HG03159 (cell line): ENCODE results near the gene CCR2.
"Not testable (repeated sequence)": the region's sequence is repeated elsewhere in the genome, so short reads cannot be mapped to it uniquely, and the experiment has no call there.

ENCODE experiments used
- ATAC-seq: cut with Tn5 transposase; IDR thresholded peaks from one replicate; pipeline ENCODE4 v1.9.1; 2021; ENCODE audit warnings: mild to moderate bottlenecking, moderate library complexity; ENCODE audit not compliant: unreplicated experiment

Gene CCR2

GRCh38 chr3:46375814-46376213 is 21.9 kb downstream of the CCR2 start:
- ATAC-seq, result no peak

GRCh38 chr3:46378426-46378942 is 24.6 kb downstream of the CCR2 start:
- no peak for ATAC-seq

GRCh38 chr3:46380471-46381221 is 26.7 kb downstream of the CCR2 start:
- no peak for ATAC-seq

GRCh38 chr3:46381625-46382024 is 27.7 kb downstream of the CCR2 start:
- no peak for ATAC-seq

- no peak for ATAC-seq
These were observed 29.5 kb downstream of the CCR2 start for GRCh38 chr3:46383211-46383950.

- no peak for ATAC-seq
These were observed 30.0 kb downstream of the CCR2 start for GRCh38 chr3:46383951-46384330.

GRCh38 chr3:46386205-46386604 is 32.3 kb downstream of the CCR2 start:
- no peak for ATAC-seq

GRCh38 chr3:46388847-46389246 is 34.9 kb downstream of the CCR2 start:
- ATAC-seq, result not testable (repeated sequence)

GRCh38 chr3:46389306-46389705 is 35.4 kb downstream of the CCR2 start:
- no peak for ATAC-seq

- not testable (repeated sequence) for ATAC-seq
These were observed 37.6 kb downstream of the CCR2 start for GRCh38 chr3:46391526-46391925.

GRCh38 chr3:46393011-46393410 is 39.1 kb downstream of the CCR2 start:
- ATAC-seq, result no peak

- ATAC-seq, result no peak
These were observed 39.9 kb downstream of the CCR2 start for GRCh38 chr3:46393554-46394434.

- ATAC-seq, result no peak
These were observed 41.3 kb downstream of the CCR2 start for GRCh38 chr3:46395210-46395661.

GRCh38 chr3:46395766-46396530 is 42.0 kb downstream of the CCR2 start:
- no peak for ATAC-seq

GRCh38 chr3:46397111-46397510 is 43.2 kb downstream of the CCR2 start:
- ATAC-seq, result no peak

GRCh38 chr3:46398186-46398955 is 44.5 kb downstream of the CCR2 start:
- no peak for ATAC-seq

GRCh38 chr3:46399098-46399497 is 45.2 kb downstream of the CCR2 start:
- ATAC-seq, result no peak

- ATAC-seq, result no peak
These were observed 45.6 kb downstream of the CCR2 start for GRCh38 chr3:46399557-46399956.

GRCh38 chr3:46400000-46400734 is 46.3 kb downstream of the CCR2 start:
- ATAC-seq, result no peak
